COLO668 (cell line): ENCODE measurements around the gene RIMBP2.

Experiments
- DNase-seq: peaks from one replicate; lab custom pipeline; 2025; ENCODE audit not compliant: unreplicated experiment; lab: John Stamatoyannopoulos, UW

The RIMBP2 gene

DNA sequence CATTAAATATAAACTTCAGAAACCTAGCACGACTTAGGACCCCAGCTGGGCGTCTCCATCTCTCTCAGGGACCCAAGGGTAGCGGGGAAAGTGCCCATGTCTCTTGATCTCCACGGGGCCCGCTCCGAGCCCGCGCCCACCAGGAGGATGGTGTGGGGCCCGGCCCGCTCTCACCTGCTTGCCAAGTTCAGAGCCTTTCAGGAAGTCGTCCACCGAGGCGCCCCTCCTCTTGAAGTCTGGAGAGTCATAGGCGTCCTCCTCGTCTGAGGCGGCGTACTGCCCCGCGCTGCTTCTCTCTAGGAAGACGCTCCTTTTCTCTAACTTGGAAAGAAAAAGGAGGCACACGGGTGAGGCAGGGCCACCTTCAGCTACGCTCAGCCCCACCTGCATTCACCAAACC, 281.5 kb downstream of the RIMBP2 start:
- no peak for DNase-seq

DNA sequence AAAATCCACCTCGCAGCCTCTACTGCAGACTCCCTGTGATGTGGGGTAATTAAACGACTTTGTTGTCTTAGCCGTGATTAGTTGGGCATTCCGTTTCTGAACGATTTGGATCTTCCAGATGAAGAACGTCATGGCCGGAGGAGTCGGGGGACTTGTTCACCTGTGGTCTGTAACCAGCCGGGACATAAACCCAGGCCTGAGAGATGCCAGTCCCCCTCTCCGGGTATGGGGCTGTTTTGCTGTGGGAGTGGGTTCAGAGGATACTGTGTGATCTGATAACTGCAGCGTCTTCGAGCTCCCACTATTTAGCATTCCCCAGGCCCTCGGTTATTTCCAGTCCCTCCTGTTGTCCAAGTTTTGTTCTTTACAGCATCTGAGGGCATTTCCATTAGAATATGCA, 282.3 kb downstream of the RIMBP2 start:
- DNase-seq: no peak

DNA sequence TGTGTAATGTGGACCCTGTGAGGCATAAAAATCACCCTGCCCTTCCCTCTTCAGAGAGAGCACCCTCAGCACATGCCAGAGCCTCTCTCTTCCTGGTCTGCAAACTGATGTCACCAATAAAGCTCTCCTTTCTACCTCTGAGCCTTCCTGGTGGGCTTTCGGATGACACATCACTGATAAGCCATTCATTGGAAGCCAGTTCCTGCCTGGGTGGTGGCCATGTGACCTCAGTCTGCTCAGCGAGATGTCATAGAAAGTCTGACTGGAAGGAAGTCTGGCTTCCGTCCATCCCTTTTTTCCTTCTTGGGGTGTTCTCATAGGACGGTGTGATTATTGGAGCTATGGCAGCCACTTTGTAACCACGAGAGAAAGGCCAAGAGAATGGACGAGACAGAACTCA, 282.7 kb downstream of the RIMBP2 start:
- no peak for DNase-seq

DNA sequence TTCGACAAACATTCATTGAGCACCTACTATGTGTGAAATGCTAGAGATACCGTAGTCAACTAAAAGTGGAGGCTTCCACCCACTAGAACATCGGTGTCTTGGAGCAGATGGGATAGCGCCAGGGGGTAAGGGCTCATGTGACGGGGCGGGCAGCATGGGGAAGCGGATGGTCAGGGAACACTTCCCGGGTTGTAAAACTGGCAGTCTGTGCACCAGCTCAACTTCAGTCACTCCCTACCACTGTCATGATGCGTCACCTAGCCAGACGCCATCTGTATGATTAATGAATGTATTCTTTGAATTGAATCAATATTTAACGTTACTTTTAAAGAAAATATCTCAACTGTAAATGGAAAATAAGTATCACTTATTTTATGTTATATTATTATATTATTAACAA, 284.9 kb downstream of the RIMBP2 start:
- no peak for DNase-seq

DNA sequence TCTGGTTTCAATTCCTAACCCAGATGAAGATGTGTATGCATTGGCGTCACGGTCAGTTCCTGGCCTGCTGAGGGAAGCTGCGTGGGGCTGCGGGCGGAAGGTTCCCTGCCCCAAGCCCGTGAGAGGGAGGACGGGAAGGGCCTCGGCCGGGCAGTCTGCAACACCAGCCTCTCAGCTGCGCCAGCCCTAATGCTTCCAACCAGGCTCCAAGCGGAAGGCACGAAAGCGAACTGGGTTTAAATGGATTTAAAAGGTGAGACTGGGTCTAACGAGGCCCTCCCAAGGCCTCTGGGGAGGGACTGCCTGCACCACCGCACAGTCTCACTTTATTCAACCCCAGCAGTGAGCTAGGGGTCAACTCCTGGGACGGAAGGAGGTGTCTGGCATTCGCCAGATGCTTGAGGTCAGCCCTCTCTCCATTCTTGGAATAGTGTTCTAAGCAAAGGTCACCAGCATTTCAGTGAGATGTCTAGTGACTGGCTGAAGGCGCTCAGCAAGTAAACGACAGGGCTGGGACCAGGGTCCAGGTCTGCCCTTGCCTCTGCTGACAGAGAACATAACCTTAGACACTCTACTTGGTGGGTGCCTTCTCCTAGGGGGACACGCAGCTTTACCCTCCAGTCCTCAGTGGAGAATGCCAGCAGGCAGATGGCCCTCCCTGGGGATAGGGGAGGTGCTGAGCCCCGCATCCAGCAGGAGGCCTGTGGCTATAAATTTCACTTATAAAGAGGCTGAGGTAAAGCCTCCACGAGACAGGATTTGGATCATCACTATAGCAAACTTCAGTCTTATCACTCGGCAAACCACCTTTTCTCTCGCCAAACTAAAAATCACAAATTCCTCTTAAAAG, 286.2 kb downstream of the RIMBP2 start:
- DNase-seq: no peak

DNA sequence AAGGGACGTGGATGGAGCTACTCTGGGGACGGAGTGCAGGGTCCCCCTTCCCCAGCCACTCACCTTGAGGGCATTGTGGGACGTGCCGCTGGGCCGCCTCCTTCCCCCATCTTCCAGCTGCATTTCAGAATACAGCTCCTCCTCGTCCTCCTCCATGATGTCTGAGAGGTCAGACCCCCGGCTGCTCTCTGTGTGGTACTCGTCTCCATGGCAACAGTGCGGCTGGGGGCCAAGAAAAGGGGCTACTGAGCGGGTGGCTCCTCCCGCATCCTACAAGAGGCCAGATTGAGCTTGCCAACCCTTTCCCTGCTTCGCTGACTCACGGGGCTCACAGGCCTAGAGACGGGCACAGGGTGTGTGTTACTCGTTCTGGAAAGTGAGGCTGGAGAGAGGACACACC, 288.0 kb downstream of the RIMBP2 start:
- no peak for DNase-seq

DNA sequence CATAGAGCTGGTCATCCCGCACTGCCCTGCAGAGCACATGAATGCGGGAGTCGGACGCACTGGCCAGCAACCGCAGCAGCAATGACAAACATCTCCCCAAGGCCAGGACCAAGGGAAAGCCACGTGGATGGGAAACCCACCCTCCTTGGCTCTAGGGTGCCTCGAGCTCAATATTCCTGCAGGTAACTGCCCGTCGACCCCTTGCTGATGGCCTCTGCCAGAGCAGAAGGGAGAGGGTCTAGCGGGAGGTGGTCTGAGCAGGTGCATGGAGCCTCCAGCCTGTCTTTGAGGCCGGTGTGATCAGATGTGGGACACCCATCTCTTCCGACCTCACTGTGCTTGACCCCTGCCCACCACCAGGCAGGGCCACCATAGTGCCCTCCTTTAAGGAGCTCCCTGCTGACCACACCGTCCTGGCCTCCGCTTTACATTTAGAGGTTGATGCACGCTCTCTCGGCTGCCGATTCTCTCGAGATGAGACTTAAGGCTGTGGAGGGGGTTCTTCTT, 288.7 kb downstream of the RIMBP2 start:
- DNase-seq: no peak

DNA sequence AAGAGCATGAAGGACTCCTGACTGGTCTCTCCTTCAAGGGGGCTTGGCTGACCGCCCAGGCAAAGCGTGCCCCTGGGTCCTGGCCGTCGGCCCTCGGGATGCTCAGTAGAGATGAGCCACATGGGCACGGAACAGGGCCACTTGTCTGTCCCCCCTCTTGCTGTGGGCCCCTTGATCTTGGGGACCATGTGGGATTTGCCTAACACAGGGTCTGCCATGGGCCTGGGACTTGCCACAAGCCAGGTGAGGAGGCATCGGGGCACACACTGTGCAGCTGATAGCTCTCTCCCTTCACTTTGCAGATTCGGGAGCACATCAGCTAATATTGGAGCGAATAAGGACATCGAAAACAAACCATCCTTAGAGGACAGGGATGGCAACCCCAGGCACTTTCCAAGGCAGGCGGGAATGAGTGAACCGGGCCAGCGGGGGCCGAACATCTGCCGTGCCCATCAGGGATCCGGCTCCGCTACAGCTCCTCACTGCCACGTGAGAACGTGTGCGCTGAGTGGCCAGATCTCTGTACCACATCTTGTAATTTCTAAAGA, 290.3 kb downstream of the RIMBP2 start:
- DNase-seq: no peak

DNA sequence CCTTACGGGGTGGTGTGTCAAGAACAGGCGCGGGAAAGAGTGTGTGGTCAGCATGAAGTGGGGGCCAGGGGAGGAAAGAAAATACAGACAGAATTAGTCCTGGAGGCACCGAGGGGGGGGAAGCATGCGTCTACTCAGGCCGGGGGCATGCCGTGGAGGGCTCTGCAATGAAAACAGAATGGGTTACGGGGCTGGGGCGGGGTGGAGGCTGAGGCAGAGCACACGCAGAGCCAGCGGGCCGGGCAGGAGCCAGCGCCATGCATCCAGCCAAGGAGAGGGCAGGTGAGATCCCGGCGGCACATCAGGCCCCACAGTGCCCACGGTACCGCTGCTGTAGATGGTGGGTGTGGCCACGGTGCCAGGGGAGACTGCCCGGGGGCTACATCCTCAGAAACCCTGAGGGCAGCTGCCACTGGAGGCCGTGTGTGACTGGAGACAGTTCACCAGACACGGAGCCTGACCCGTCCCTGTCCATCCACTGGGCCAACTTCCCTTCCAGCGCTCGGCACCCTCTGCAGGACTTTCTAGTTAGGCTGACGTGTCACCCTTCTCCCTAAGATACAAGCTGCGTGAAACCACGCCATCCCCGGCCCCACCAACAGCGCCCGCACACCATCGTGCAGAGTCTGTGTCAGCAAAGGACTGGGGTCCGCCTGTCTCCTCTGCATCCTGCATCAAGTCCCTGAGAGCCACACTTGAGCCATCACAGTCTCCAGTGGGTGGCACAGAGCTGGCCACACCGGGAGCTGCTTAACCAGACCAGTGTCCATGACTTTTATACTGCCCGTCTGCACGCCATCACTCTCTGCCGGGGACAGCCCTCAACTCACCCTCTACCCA, 291.0 kb downstream of the RIMBP2 start:
- no peak for DNase-seq

DNA sequence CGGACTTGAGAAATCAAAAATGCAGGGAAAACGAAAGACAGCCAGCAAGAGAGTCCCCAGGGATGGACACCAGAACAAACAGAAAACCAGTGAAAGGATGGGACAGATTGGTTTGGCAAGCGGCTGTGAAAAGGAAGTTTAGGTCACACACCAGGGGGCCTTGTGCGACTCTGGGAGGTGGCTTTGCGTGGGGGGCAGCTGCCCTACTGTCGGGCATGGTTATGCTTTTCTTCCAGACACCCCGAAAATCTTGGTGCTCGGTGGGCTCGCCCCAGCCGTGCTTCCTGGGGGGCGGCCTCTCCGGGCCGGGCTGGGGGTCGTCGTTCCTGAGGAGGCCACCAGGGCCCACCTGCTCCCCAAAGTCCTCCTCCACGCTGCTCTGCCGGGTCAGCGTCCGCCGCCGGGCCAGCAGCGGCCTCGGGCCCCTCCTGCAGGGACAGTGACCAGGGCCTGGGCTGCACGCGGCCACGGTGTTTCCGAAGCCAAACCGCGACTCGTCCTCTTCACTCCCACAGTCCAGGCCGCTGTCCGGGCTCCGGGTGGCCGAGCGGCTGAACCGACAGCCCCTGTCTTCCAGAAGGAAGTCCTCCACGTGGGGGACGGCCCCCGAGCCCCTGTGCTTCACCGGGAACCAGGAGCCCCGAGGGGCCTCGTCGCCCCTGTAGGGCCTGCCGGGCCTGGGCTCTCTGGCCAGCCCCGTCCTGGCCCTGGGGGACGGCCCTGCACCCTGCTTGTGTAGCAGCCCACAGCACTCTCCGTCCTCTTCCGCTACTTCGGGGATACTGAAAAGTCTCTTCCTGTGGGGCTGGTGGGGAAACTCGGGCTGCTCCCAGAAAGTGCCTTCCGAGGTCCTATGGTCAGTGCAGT, 291.9 kb downstream of the RIMBP2 start:
- no peak for DNase-seq

DNA sequence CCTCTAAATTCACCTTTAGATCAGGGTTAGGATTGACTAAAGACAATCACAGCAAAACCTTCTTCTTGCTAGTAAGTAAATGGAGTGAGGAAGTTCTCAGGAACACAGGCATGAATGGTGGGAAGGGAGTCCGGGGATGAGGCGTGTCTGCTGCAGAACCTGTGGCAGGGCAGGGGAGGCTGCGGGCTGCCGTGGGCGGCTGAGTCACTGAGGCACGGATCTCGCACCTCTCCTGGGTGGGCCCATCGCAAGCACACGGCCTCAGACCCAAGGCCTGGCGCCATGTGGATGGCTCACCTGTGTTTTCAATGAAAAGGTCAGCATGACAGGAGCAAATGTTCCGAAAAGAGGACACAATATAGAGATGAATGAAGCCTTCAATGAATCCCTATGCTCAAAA, 293.0 kb downstream of the RIMBP2 start:
- no peak for DNase-seq

DNA sequence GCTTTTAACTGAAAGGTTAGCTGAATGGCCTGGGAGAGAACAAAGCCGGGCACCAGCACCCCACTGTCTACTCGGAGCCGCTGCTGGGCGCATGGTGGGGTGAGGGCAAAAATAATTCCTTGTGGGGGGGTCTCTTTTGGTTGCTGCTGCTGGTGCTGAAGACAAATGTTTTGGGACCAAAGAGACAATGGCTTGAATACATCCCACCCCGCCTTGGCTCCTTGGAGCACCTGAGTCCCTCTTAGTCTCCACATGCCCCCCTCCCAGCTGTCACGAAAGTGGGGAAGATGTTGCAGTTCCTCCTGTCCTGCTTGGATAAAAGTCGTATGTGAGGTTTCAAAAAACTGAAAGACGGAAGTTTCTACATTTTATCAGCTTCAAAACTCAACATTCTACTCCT, 293.4 kb downstream of the RIMBP2 start:
- no peak for DNase-seq

DNA sequence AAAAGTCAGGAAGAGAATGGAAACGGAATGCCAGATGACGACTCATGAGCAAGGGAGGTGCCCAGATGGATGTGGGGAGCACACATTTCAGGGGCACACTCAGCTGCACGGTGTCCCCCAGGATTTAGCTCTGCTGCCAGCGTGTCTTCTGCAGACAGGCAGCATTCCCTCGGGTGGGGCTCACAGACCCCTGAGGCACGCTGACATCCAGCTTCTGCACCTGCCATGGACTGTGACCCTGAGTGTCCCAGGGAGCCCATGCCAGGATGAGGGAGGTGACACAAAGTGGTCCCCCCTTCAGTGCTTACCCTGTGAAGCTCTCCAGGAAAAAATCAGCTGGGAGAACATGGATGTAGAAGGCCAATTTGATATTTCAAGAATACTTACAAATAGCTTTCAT, 294.2 kb downstream of the RIMBP2 start:
- no peak for DNase-seq

DNA sequence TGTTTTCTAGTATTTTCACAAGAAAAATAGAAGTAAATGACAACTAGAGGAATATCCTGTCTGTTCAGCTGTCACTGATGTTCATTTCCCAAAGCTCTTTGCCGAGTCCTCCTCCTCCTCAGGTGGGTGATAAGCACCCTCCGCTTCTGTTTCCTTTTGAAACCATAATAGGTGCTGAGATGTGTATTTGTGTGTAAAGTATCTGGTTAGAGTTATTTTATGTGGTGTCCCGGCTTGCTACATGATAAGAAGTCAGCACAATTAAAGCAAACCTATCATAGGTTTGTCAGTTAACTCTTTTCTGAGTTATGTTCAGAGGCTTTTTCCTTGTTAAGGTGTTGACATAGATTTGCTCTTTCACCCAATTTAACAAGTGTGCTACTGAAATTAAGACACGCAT, 296.0 kb downstream of the RIMBP2 start:
- DNase-seq: no peak

DNA sequence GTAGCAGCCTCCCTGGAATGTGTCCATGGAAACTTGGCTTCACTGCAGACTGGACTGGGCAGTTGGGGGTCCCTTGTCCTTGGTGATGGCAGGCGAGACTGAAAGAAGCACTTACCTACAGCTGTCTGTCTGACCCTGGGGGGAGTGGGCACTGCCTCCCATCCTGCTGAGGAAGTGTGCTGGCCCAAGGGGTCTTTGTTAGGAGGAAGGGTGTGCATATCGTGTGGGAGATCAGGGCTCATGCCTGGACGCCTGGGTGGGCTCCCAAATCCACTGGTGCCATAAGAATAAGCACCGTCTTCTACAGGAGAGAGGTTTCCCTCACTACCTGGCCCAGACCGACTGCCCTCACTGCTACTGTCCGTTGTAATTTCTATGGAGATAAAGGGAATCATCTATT, 297.0 kb downstream of the RIMBP2 start:
- DNase-seq: no peak

DNA sequence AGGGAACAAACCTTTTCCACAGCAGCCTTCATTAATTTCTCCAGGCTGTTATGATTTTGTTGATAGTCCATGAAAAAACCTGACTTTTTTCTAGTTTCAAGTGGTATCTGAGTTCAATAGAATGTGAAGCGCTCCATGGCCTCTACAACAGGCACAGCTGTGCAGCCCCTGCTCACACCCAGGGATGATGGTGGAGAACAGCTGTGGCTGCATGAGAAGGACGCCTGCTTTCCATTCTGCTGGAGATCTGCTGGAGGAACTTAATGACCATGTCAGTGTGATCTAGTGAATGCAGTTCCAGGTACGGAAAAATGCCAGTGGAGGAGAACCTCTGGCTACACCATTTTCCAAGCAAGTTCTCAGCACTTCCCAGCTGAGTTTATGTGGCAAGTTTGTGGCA, 297.8 kb downstream of the RIMBP2 start:
- DNase-seq: no peak

DNA sequence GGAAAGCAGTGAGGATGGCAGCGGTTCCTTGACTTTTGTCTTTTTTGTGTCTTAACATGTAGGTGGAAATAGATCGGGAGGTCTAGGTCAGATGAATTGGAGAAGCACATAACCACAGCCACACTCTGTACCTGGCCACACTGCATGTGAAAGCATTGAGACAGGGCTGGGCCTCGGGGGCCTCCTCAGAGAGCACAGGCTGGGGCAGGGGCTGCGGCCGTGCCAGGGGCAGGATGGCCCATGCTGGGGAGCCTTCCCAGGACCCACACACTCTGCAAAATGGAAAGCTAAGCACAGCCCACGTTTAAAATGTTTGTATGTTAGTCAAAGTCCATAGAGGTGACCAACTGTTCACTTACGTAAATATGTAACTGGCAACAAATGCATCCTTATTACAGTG, 301.7 kb downstream of the RIMBP2 start:
- DNase-seq: no peak

DNA sequence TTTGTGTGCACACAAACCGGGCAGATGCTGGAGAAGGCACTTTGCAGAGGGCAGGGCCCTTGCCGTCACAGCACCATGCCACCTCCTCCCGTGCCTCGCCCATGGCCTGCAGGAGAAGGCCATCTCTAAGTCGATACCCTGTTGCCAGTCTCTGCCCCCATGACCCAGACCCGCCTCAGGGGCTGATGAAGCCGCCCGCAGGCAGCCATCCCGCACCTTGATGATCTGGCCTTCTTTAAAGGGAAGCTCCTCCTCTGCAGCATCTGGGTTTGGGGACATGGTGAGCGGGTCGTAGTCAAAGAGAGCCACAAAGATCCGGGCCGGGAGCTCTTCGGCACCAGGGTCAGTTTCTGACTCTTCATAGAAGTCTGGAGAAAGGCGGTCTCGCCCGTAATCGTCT, 302.2 kb downstream of the RIMBP2 start:
- DNase-seq: no peak

DNA sequence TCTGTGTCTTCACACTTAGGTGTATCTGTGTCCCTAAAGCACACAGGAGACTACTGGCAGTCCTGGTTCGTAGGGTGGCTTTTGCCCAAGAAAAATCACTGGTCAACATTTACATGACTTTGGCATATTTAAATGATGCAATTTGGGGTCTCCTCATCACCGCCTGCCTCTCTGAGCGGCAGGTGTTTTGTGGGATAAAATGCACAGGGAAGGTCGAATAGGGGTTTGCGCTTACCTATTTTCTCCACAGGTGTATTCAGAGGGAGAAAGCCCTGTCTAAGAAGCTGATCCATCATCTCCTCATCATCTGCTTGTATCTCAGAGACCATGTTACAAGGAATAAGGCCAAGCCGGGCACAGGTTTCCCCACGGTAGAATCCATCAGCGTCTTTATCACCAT, 303.7 kb downstream of the RIMBP2 start:
- no peak for DNase-seq

DNA sequence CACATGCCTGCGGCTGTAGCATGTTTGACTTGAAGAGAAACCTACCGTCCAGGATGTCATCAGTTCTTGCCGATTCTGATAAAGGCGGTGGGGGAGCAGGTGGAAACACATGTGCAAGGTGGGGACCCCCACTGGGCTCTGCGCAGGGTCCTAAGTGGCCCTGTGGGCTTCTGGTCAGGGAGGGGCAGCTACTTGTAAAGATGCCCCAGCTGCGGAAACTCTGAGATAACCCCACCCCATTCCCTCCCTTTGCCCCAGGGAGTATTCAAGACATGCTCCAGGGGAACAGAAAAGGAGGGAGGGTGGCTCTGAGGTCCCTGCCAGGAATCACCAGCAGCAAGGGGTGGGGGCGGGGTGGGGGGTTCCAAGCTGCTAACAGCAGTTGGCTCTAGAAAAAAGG, 310.8 kb downstream of the RIMBP2 start:
- no peak for DNase-seq

DNA sequence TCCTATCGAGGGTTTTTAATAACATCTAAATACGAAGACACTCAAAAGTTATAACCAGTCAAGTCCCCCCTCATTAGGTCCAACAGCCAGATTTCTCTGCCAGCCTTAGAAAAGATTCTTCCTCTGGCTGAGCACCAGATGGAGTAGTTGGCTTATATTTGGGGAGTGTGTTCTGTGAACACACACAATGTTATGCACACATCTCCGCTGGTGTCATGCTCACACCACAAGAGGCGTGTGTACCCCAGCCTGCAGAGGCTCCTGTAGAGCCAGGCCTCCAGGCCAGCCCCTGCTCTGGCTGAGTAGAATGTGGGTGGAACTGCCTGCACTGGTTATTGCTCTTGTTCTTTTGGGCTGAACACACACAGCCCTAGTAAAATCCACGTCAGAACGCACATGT, 314.4 kb downstream of the RIMBP2 start:
- DNase-seq: no peak
